ENCODE results near the gene SH3D21.
A peak's percentile ranks its signal among the peaks of the same experiment; 100 is the strongest.

SH3D21 gene

DNA sequence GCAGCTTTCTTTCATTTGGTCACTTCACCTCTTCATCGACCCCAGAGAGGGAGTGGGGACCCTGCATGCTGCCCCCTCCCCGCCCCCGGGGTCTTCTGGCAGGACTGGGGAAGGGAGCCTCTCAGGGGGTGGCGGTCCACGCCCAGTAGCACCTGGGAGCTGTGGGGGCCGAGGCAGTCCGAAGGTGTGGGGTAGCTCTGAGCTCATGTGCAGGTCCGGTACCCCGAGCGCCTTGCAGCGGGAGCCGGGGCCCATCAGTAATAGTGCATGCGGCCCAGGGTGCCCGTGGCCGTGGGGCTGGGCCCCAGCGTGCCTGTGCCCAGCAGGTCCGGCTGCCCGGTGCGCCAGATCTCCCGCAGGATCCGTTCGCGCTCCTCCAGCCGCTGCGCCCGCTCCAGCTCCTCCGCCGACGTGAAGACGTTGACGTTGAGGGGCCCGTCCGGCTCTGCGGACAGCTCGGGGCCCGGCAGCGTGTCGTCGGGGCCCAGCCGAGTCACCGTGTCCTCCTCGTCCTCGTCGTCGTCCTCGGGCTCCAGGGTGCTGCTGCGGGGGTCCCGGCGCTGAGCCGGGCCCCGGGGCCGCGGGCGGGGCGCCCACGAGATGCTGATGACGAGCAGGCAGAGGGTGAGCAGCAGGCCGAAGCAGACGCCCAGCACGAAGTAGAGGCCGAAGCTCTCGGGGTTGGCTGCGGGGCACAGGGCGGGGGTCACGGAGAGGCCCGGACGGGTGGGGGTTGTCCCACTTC is 16.0 kb downstream of the SH3D21 start:
- no peak for TF ChIP-seq CTCF (IDR thresholded peaks at IDR 0.05; ENCODE audit: insufficient read depth, low read depth, low read length, missing control alignments)
- no peak overlapping the region for H3K4me3 ChIP-seq (ENCODE audit: low read depth, low read length)
- DNase-seq (ENCODE audit: low read depth) = no peak

GRCh38 chr1:36322786-36323635 is 16.8 kb downstream of the SH3D21 start:
- H3K4me3 ChIP-seq (ENCODE audit: low read depth, low read length) = peak overlapping the region; percentile 53
- peak; percentile 38 for DNase-seq (ENCODE audit: low read depth)
- no peak for TF ChIP-seq CTCF (IDR thresholded peaks at IDR 0.05; ENCODE audit: insufficient read depth, low read depth, low read length, missing control alignments)

- H3K4me3 ChIP-seq (ENCODE audit: low read depth, low read length) = peak within 1 kb of the TSS; percentile 53
- peak; percentile 59 for DNase-seq (ENCODE audit: low read depth)
- TF ChIP-seq CTCF (IDR thresholded peaks at IDR 0.05; ENCODE audit: insufficient read depth, low read depth, low read length, missing control alignments) = no peak
Observed at GRCh38 chr1:36323636-36324352, 17.6 kb downstream of the SH3D21 start, which contains the start of gene EVA1B. TSS of gene EVA1B (minus strand) at chr1:36323645. CDS start at chr1:36323037, 608 bp downstream.

- peak overlapping the region; percentile 53 for H3K4me3 ChIP-seq (ENCODE audit: low read depth, low read length)
- TF ChIP-seq CTCF (IDR thresholded peaks at IDR 0.05; ENCODE audit: insufficient read depth, low read depth, low read length, missing control alignments) = no peak
- no peak for DNase-seq (ENCODE audit: low read depth)
Observed at GRCh38 chr1:36324353-36324703, 18.2 kb downstream of the SH3D21 start.

DNA sequence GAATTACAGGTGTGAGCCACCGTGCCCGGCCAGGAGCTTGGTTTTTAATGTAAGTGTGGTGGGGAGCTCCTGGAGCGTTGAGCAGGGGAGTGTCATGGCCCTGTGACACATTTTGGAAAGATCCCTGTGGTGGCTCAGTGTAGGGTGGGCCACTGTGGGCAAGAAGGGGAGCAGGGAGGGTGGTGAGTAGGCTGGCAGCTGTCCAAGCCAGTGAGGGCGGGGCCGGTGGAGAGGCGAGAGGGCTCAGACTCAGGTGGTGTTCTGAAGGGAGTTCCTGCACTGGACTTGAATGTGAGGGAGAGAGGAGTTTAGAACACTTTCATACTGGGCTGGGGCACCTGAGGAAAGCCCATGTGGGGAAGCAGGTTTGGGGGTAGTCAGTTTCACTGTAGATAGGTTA is 20.3 kb downstream of the SH3D21 start:
- no peak overlapping the region for H3K4me3 ChIP-seq (ENCODE audit: low read depth, low read length)
- no peak for TF ChIP-seq CTCF (IDR thresholded peaks at IDR 0.05; ENCODE audit: insufficient read depth, low read depth, low read length, missing control alignments)
- no peak for DNase-seq (ENCODE audit: low read depth)

DNA sequence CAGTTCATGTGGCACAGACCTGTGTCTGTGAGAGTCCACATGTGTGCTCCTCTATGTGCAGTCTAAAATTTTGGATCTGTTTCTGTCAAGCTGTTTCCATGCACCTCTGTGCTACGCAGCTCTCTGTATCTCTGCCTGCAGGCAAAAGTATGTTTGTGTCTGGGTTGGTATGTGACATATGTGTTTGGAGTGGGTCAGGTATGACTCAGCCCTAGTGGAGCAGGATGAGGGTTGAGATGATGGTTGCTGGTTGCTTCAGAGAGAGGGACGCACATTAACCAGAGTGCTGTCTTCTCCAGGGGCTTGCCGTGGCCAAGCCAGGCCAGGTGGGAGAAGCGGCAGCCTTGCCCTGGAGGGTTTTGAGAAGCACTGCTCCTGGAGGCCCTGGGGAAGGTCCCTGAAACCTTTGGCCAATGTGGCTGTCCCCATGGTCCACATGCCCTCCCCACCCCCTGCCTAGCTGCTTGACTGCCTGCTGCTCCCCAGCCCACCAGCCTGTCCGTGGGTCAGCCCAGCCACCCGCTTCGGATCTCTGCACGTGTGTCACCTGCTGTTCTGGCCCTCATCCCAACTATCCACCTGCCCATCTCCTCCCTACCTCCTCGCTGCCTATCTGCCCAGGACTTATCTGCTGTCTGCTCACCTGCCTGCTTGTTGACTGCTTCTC is 21.4 kb downstream of the SH3D21 start:
- no peak for TF ChIP-seq CTCF (IDR thresholded peaks at IDR 0.05; ENCODE audit: insufficient read depth, low read depth, low read length, missing control alignments)
- no peak for DNase-seq (ENCODE audit: low read depth)
- no peak overlapping the region for H3K4me3 ChIP-seq (ENCODE audit: low read depth, low read length)
